HG02763 (cell line): ENCODE data around the gene ZNF142.

Experiments used
- ATAC-seq: cut with Tn5 transposase; IDR thresholded peaks from one replicate; pipeline ENCODE4 v1.9.1; 2021; ENCODE audit warnings: mild to moderate bottlenecking, moderate library complexity; ENCODE audit not compliant: unreplicated experiment

The ZNF142 gene

GRCh38 chr2:218605432-218605831, 54.0 kb downstream of the ZNF142 start:
- no peak for ATAC-seq
